DND-41 (cell line): ENCODE measurements around the gene GTPBP6.

ENCODE experiments used
- ATAC-seq: fragments of 200-7000 bp; cut with Tn5 transposase; 3 replicates; pipeline ENCODE4 v1.9.1; 2021; ENCODE audit warnings: low read depth; ENCODE audit not compliant: insufficient read depth
- DNase-seq: peaks from one replicate; pipeline ENCODE4 v3.0.0-alpha.2; 2020
- H2AFZ ChIP-seq: 2 replicates; pipeline ENCODE4 v1.6.0; 2012; ENCODE audit warnings: low read depth, low read length
- H3K27ac ChIP-seq: 2 replicates; pipeline ENCODE4 v1.5.1; 2012; ENCODE audit warnings: low read length, inconsistent platforms
- H3K27me3 ChIP-seq: fragments of 200-600 bp; sonication (generic); 2 replicates; pipeline ENCODE4 v1.6.0; 2012; ENCODE audit warnings: low read length, mild to moderate bottlenecking, inconsistent platforms; ENCODE audit not compliant: insufficient read depth, poor library complexity
- H3K36me3 ChIP-seq: 2 replicates; pipeline ENCODE4 v1.5.1; 2012; ENCODE audit warnings: low read length, inconsistent platforms; ENCODE audit not compliant: insufficient read depth
- H3K4me1 ChIP-seq: 2 replicates; pipeline ENCODE4 v1.5.1; 2012; ENCODE audit warnings: mild to moderate bottlenecking, low read length; ENCODE audit not compliant: insufficient read depth
- H3K4me2 ChIP-seq: 2 replicates; pipeline ENCODE4 v1.6.0; 2012; ENCODE audit warnings: mild to moderate bottlenecking, moderate library complexity, low read length, inconsistent platforms; ENCODE audit not compliant: insufficient read depth
- H3K4me3 ChIP-seq, 2 experiments: fragments of 200-600 bp in 1 of 2; shearing (Covaris generic) in 1 of 2; 2 replicates each; pipeline ENCODE4 v1.5.1; 2012 to 2016; ENCODE audit warnings: inconsistent platforms in 2 of 2, low read length in 2 of 2, mild to moderate bottlenecking in 2 of 2, low read depth in 1 of 2, moderate library complexity in 1 of 2
- H3K79me2 ChIP-seq: 2 replicates; pipeline ENCODE4 v1.6.0; 2012; ENCODE audit warnings: low read length, inconsistent platforms; ENCODE audit not compliant: insufficient read depth
- H3K9ac ChIP-seq: 2 replicates; pipeline ENCODE4 v1.6.0; 2012; ENCODE audit warnings: low read depth, mild to moderate bottlenecking, inconsistent platforms, low read length, moderate library complexity
- H3K9me3 ChIP-seq: 2 replicates; pipeline ENCODE4 v1.5.1; 2012; ENCODE audit warnings: low read length, moderate library complexity, mild to moderate bottlenecking, inconsistent platforms; ENCODE audit not compliant: insufficient read depth, severe bottlenecking
- H4K20me1 ChIP-seq: 2 replicates; pipeline ENCODE4 v1.6.0; 2012; ENCODE audit warnings: low read length; ENCODE audit not compliant: insufficient read depth
- CTCF ChIP-seq: IDR thresholded peaks from 2 replicates; pipeline ENCODE4 v1.5.1; 2012; ENCODE audit warnings: borderline replicate concordance, low read length, moderate library complexity, mild to moderate bottlenecking; ENCODE audit not compliant: poor library complexity, severe bottlenecking; ENCODE audit errors: extremely low read depth
- EZH2 ChIP-seq: IDR thresholded peaks from 3 replicates; pipeline ENCODE4 v1.6.1; 2012; ENCODE audit warnings: borderline replicate concordance, low read depth, mild to moderate bottlenecking, moderate library complexity, low read length, inconsistent platforms; ENCODE audit not compliant: severe bottlenecking

Gene GTPBP6

GRCh38 chrX:337331-337831, 18.8 kb upstream of the GTPBP6 start:
- no peak for TF ChIP-seq CTCF
- TF ChIP-seq EZH2 = no peak
- Histone ChIP-seq H3K4me2 (no peak overlapping the region), H4K20me1 (peaks cover 7% of the 10 kb centered on the region), H3K4me3 (no peak overlapping the region), H3K36me3 (peaks cover 74% of the 10 kb centered on the region), H3K4me1 (no peaks in the 10 kb centered on the region), H3K27me3 (no peaks in the 10 kb centered on the region), H2AFZ (no peak overlapping the region), H3K27ac (no peak overlapping the region), H3K79me2 (no peaks in the 10 kb centered on the region), H3K9me3 (no peaks in the 10 kb centered on the region), H3K9ac (no peak overlapping the region)
- no peak for ATAC-seq
- DNase-seq = no peak

- Histone ChIP-seq H3K79me2 (no peaks in the 10 kb centered on the region), H2AFZ (no peak overlapping the region), H3K4me3 (no peak overlapping the region), H3K36me3 (peaks cover 64% of the 10 kb centered on the region), H4K20me1 (peaks cover 7% of the 10 kb centered on the region), H3K4me1 (no peaks in the 10 kb centered on the region), H3K27me3 (no peaks in the 10 kb centered on the region), H3K27ac (no peak overlapping the region), H3K9ac (no peak overlapping the region), H3K4me2 (no peak overlapping the region), H3K9me3 (no peaks in the 10 kb centered on the region)
- DNase-seq (no peak), ATAC-seq (no peak)
- TF ChIP-seq CTCF = no peak
- TF ChIP-seq EZH2 = no peak
Measured at GRCh38 chrX:336227-336626, 17.6 kb upstream of the GTPBP6 start.

- no peak overlapping the region for H3K4me2 ChIP-seq
- no peak for DNase-seq
- H3K9me3 ChIP-seq = no peaks in the 10 kb centered on the region
Measured at GRCh38 chrX:335758-336155, 17.2 kb upstream of the GTPBP6 start.

More at GRCh38 chrX:335758-336155, 17.2 kb upstream of the GTPBP6 start:
- no peak for ATAC-seq
- no peak overlapping the region for H2AFZ ChIP-seq
- H3K27ac ChIP-seq = no peak overlapping the region
- H3K4me1 ChIP-seq = no peaks in the 10 kb centered on the region
- H3K9ac ChIP-seq = no peak overlapping the region
- H4K20me1 ChIP-seq = peaks cover 7% of the 10 kb centered on the region
- no peaks in the 10 kb centered on the region for H3K79me2 ChIP-seq
- TF ChIP-seq CTCF = no peak
- TF ChIP-seq EZH2 = no peak
- no peaks in the 10 kb centered on the region for H3K27me3 ChIP-seq
- H3K4me3 ChIP-seq = no peak overlapping the region
- H3K36me3 ChIP-seq = peaks cover 59% of the 10 kb centered on the region
